ENCODE data around the gene KDM8.

KDM8 gene

GRCh38 chr16:27242868-27243590, 39.7 kb downstream of the KDM8 start:
- H3K36me3 ChIP-seq (ENCODE audit: low read depth): no peaks in the 10 kb centered on the region; the same call in 1 of the 2 replicates
- ATAC-seq (ENCODE audit: low read depth) (0 out of 3 replicates have a peak, but pooled peaks have one; percentile 23), DNase-seq (ENCODE audit: low spot score) (no peak)
- H3K9me3 ChIP-seq (ENCODE audit: severe bottlenecking): no peaks in the 10 kb centered on the region
- H3K27ac ChIP-seq (ENCODE audit: poor library complexity, severe bottlenecking): no peak overlapping the region
- no peak for TF ChIP-seq CTCF (IDR thresholded peaks at IDR 0.05; ENCODE audit: poor library complexity, severe bottlenecking)
- no peak overlapping the region for H3K4me3 ChIP-seq (ENCODE audit: severe bottlenecking)
- peaks cover 23% of the 10 kb centered on the region for H3K4me1 ChIP-seq (ENCODE audit: insufficient read depth, poor library complexity, severe bottlenecking)
- H3K27me3 ChIP-seq (ENCODE audit: insufficient read depth, poor library complexity, severe bottlenecking): no peaks in the 10 kb centered on the region

GRCh38 chr16:27243725-27244362, 40.5 kb downstream of the KDM8 start:
- Histone ChIP-seq H3K9me3 (ENCODE audit: severe bottlenecking) (no peaks in the 10 kb centered on the region), H3K4me1 (ENCODE audit: insufficient read depth, poor library complexity, severe bottlenecking) (peaks cover 23% of the 10 kb centered on the region), H3K27ac (ENCODE audit: poor library complexity, severe bottlenecking) (no peak overlapping the region), H3K27me3 (ENCODE audit: insufficient read depth, poor library complexity, severe bottlenecking) (no peaks in the 10 kb centered on the region), H3K36me3 (ENCODE audit: low read depth) (no peaks in the 10 kb centered on the region; the same call in 1 of the 2 replicates), H3K4me3 (ENCODE audit: severe bottlenecking) (no peak overlapping the region)
- no peak for ATAC-seq (ENCODE audit: low read depth)
- no peak for DNase-seq (ENCODE audit: low spot score)
- TF ChIP-seq CTCF (IDR thresholded peaks at IDR 0.05; ENCODE audit: poor library complexity, severe bottlenecking): no peak

GRCh38 chr16:27244363-27244755, 41.0 kb downstream of the KDM8 start:
- H3K27me3 ChIP-seq (ENCODE audit: insufficient read depth, poor library complexity, severe bottlenecking): no peaks in the 10 kb centered on the region
- ATAC-seq (ENCODE audit: low read depth) (no peak), DNase-seq (ENCODE audit: low spot score) (no peak)
- H3K27ac ChIP-seq (ENCODE audit: poor library complexity, severe bottlenecking): no peak overlapping the region
- peaks cover 24% of the 10 kb centered on the region for H3K4me1 ChIP-seq (ENCODE audit: insufficient read depth, poor library complexity, severe bottlenecking)
- H3K36me3 ChIP-seq (ENCODE audit: low read depth): no peaks in the 10 kb centered on the region; the same call in 1 of the 2 replicates
- no peak for TF ChIP-seq CTCF (IDR thresholded peaks at IDR 0.05; ENCODE audit: poor library complexity, severe bottlenecking)
- no peak overlapping the region for H3K4me3 ChIP-seq (ENCODE audit: severe bottlenecking)
- no peaks in the 10 kb centered on the region for H3K9me3 ChIP-seq (ENCODE audit: severe bottlenecking)

GRCh38 chr16:27245276-27246172, 42.2 kb downstream of the KDM8 start:
- DNase-seq (ENCODE audit: low spot score): no peak
- H3K27ac ChIP-seq (ENCODE audit: poor library complexity, severe bottlenecking): peak overlapping the region; percentile 45
- no peak overlapping the region for H3K4me3 ChIP-seq (ENCODE audit: severe bottlenecking)
- H3K4me1 ChIP-seq (ENCODE audit: insufficient read depth, poor library complexity, severe bottlenecking): peaks cover 27% of the 10 kb centered on the region
- peaks cover 6% of the 10 kb centered on the region for H3K36me3 ChIP-seq (ENCODE audit: low read depth)
- no peaks in the 10 kb centered on the region for H3K27me3 ChIP-seq (ENCODE audit: insufficient read depth, poor library complexity, severe bottlenecking)
- peak; percentile 94 for ATAC-seq (ENCODE audit: low read depth)
- no peak for TF ChIP-seq CTCF (IDR thresholded peaks at IDR 0.05; ENCODE audit: poor library complexity, severe bottlenecking)
- no peaks in the 10 kb centered on the region for H3K9me3 ChIP-seq (ENCODE audit: severe bottlenecking)

All from RWPE2 (cell line).